Measurements from ENCODE around the gene CNTN1.

Gene CNTN1

DNA sequence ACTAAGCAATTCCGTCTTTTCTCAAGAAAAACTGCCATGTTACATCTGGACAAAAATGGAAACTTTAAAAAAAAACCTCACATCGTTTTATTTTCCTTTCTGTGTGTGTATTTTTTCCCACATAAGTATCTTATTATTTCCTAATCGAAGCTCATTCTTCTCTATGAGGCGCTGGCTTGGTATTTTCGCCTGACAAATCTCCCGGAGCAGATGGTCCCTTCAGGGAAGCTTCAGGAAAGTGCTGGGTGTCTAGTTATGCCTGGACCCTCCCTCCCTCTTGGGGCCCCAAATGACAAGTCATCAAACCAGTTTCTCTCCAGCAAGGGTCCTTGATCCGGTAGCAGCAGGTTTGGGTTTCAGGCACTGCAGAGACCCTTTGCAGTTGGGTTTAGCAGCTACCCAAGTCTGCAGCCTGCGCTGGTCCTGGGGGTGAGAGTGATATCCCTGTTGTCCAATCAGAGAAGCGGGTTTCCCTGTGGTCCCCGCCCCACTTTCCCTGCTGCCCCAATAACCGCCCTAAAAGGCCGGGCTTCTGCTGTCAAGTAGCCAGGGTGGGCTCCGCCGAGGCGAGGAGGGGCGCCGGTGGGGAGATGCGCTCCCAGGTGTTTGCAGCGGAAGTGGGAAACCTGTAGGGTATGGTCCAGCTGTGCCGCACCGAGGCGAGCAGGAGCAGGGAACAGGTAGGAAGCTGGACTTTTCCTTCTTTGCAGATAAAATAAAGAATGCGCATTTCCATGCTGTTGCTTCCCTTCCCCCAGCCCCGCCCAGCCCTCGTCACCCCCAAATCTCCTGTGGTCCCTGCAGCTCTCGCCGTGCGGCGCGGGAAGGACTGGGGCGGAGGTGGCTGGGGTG is at the start of gene CNTN1:
CNTN1 (plus strand) TSS at position 527 of the 852 bp plus-strand sequence.
- DNase-seq, result peak; percentile 80

DNA sequence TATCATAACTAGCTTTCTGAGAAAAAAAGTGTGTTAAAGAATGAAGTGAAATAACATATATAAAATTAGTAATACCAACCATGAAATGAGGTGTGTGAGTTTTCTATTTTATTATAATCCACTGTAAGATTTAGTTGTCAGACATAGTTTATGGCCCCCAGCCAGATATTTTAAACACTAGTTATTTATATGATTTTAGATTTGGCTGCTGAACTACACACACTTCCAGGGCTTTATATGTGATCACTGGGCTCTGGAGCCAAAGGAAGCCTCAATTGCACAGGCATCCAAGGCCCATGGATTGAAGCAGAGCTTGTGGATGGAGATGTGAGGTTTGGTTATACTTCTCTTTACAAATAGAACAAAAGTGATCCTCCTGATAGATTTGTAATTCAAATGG is 48.7 kb upstream of the CNTN1 start:
- DNase-seq, result no peak

DNA sequence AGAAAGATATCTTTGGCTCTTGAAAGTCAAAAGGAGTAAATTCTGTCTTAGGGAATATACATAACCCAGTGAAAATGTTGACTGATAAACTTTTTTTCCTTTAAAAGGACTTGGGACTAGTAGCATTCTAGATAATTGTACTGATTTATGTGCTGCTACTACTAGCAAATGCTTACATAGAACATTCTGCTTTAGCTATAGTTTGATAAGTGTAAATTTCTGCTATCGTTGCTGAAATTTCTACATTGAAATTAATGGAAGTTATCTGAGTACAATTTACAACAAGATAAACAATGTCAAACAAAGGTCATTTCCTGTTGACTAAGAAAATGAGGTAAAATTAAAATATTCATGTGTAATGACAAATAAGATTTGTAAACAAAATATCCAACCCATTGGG is 48.3 kb upstream of the CNTN1 start:
- DNase-seq, result no peak

DNA sequence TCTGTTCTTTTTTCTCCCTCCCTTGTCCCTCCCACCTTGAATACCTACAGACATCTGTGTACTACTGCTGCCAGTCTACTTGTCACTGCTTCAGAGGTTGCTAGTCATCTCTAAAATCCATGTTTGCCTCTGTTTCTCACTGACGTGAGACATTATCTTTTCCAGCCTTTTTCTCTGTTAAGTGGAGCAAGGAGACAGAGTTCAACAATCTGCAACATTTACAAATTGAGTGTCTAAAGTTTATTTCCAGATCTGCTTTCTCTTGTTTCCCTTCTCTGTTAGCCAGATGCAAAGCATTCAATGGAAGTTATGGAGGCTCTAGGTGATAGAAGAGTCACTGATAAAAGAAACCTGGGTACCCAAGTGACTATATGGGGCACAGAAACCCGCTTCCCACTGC is 47.5 kb upstream of the CNTN1 start:
- DNase-seq, result no peak

DNA sequence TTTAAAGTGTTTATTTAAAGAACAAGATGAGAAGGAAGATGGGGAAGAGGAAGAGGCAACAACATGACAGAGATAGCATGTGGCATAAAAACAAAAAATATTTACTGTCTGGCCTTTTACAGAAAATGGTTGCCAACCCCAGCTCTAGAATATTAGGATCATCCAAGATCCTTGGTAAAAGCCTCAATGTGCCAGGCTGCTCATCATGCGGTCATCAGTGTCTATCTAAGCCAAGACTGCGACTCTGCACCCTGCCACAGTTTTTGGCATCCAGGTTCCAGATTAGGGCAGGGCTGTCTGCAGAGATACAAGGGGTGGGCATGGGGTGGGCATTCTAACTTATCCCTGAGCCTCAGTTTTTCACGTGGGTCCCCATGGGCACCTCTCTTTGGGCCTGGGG is 46.9 kb upstream of the CNTN1 start:
- DNase-seq, result no peak

DNA sequence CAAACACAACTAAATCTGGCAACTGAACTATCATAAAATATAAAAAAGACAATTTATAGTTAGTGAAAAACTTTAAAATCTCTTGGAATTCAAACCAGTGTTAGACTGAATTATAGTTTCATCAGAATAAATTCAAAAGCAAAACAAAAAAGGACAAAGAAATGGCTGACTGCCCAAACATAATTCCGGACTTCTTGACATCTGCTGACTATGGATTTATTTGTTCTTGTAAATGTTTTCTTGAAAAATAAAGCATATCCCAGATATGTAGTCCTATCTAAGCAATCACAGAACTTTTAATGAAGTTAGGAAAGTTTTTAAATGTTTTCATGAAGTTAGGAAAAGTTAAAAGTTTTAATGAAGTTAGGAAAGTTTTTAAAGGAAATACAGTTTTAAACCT is 45.8 kb upstream of the CNTN1 start:
- no peak for DNase-seq

DNA sequence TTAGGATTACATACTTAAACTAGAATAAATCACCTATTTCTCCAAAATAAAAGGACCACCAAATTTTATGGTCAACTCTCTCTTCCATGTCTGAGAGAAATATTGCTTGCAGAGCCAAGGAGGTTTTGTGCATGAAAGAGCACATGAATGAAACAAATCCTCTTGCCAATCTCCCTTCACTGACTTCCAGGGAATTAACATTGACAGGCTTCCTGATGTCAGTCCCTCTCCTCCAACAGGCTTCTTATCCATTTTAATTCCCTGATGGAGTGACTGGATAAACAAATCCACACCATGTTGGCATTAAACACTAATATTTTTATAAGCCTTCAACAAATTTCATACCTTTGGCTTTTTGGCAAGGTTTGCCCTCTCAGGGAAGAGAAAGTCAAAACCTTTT is 45.3 kb upstream of the CNTN1 start:
- no peak for DNase-seq

DNA sequence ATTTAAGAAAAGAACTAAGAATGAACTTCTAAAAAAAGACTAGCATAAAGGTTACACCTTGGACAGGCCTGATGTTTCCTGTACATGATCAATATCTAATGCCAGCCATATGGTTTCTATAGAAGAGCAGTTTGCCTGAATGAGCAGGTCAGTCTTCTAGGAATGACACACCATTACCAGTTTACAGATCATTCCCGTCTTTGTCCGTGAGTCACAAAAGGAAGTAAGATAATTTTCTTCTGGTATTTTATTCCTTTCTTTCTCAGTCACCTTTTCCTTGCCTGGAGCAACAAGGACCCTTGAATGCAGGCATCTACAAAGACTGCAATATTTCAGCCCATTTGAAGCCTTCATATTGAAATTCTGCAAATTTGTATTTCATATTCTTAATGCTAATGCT is 44.6 kb upstream of the CNTN1 start:
- no peak for DNase-seq

DNA sequence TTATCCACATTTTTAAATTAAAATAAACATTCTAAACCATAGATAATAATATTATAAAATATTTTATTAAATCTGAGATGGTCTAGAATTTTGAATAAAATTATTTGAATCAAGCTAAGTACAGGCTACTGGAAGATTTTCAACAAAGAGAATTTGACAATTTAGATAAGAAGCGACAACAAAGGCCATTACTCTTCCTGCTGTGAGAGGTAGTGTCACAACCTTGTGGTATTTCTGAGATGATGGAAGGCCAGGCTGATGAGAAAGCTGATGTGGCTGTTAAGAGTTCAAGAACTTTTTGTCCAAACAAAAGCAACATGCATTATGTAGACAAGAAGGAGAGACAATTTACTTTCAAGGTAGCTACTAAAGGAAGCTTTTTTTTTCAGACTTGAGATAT is 43.7 kb upstream of the CNTN1 start:
- DNase-seq, result no peak

DNA sequence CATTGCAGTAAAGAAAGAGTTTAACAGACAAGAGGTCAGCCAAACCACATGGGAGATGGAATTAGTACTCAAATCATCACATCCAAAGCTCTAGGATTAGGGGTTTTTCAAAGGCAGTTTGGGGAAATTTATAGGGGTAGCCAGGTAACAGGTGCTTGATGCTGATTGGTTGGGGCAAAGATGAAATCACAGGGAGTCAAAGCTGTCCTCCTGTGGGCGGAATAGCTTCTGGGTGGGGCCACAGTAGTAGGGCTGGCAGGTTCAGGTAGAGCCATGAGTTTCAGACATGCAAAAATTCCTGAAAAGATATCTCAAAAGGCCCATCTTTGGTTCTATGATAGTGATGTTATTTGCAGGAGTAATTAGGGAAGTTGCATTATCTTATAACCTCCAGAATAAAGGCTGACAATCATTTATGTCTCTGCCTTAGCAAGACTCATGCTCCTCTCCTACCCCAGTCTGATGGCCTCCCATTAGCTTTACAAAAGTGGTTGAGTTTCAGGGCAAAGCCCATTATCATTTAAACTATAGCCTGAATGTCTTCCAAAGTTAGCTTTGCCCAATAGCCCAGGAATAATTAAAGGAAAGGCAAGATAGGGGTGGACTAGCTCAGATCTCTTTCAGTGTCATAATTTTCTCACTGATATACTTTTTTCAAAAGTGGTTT is 42.1 kb upstream of the CNTN1 start:
- no peak for DNase-seq

DNA sequence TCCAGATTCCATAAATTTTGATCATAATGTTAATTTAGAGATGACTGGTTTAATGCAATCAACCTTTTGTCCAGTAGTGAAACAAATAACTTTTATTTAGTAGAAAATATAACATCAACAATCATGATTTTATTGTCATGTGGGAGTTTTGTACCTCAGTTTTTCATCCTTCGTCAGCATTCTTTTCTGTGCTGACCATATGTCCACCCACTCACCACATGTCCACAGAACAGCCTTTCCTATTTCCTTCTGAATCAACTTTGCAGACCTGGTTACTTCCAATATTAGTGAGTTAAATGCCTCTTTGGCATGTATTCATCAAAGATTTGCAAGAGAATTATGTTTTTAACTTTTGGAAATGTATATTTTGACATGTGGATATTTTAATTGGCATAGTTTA is 36.8 kb upstream of the CNTN1 start:
- DNase-seq, result no peak

DNA sequence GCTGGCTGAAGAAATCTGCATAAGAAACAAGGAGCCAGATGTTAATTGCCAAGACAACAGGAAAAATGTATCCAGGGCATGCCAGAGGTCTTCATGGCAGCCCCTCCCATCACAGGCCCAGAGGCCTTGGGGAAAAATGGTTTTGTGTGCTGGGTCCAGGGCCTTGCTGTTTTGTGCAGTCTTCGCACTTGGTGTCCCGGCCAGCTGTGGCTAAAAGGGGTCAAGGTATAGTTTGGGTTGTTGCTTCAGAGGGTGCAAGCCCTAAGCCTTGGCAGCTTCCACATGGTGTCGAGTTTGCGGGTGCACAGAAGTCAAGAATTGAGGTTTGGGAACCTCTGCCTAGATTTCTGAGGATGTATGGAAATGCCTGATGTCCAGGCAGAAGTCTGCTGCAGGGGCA is 29.9 kb upstream of the CNTN1 start:
- no peak for DNase-seq

DNA sequence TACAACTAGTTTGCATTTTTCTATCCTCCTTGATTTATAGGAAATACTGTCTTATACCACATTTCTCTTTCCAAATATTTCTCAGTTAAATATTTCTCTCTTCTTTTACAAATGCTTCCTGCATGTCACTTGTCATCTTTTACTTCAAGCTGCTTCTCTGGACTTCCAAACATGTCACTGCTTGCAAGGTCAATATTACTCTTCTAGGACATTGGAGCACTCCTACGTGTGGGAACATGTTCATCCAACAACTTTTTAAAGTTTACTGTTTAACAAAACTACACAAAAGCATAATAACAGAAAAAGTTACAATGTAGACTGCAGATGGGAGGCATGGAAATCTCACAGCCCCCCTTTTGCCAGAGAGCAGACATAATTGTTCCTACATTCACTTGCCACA is 28.5 kb upstream of the CNTN1 start:
- no peak for DNase-seq

DNA sequence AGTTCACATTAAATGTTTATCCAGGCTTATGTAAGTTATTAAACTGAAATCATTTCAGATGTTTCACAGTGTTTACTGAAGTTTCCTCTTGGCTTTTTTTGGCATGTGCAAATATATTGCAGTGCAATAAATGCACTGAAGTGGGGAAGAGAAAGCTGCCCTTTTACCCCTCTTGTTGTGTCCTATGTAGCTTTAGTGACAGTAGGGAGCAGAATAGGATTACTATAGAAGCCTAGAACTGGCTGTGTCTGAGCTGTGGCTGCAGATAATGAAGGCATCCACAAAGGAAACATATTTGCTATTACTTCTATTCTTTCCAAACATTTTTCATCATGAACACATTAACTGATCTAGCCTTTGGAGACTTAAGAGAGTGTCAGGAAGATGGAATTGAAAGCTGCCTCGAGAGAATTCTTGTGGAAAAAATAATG is 24.1 kb upstream of the CNTN1 start:
- no peak for DNase-seq

DNA sequence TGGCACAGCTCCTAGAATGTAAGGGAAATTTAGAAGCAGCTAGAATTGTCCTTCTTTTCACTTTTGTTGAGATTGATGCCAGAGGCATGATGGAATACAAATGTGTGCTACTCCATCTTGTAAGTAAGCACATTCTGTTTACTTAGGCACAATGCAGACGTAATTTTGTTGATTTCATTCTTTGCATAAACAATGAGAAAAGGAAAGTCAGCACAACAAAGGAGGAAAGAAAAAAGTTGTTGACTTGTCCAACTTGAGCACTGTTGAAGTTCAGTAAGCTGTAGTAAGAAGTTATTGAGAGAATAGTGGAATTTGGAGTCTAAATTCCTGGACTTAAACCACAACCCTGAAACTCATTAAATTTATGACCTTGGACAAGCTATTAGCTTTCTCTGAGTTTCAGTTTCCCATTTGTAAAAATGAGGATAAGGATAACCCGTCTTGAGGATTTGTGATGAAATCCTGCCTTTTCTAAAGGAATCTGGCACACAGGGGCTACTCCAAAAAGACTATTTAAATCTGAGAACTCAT is 19.4 kb upstream of the CNTN1 start:
- DNase-seq, result peak; percentile 13

DNA sequence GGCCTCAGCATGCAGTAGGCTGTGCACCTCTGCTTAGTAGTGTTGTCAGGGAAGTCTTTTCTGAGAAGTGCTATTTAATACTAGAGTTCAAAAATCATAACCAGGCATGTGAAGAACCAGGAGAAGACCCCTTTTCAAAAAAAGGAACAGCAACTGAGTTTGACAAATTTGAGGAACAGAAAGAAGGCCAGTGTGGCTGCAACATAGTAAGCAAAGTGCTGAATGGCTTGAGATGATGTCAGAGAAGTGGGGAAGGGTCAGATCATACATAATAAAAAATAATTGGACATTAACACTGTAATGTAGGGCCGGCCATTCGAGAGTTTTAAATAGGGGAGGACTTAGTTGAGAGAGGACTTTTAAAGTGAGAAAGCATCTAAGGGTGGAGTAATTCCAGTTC is 11.1 kb upstream of the CNTN1 start:
- no peak for DNase-seq

DNA sequence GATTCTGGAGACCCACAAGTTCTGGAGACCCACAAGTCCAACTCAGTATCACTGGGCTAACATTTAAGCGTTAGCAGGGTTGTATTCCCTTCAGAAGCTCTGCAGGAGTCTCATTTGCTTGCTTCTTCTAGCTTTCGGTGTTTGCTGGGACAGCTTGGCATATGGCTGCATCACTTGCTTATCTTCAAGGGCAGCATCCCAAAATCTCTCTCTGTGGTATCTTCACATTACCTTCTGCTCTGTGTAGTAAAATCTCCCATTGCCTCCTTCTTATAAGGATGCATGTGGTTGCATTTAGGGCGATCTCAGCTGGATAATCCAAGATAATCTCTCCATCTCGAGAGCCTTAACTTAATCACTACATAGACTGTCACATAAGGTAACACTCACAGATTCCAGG is 7.3 kb upstream of the CNTN1 start:
- no peak for DNase-seq

DNA sequence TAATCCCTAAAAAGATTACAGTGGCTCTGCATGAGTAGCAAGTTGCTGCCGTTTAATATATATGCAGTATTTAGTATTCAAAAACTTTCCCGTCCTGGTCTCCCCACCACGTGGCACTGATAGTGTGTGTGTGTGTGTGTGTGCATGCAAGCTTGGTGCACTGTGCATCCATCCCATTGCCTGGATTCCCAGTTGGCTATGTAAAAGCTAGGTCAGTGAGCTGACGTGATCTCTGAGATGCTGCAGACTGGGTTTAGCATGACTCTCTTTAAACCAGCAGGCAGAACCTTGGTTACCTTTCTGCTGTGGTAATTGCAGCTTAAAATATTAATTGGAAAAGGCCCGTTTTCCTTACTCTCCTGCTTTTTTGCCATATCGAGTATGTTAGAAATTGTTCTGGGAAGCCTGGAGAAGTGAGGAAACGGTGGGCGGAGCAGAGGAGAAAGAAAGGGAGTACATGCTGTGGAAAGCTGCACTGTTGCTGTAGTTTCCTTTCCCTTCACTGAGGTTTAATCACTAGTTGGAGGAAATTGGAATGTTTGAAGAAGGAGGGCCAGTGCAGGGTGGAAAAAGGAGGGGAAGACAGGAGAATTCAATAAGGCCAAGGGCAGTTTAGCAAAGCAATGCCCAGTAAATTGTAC is 4.0 kb upstream of the CNTN1 start:
- no peak for DNase-seq

DNA sequence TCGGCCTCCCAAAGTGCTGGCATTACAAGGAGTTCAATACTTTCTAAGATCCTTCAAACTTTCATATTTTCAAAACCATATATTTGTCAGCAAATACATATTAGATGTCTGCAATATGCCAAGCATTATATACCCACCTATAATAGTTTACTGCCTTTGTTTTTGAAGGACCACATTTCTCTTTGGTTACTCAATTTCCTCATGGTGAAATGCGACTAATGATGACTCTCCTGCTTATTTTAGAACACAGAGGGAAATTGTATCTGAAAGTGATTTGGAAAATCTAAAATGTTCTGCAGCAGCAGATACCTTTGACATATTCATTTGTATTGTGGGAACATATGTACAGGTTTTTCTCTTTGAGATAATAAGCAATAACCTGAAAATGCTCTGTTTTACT is 2.7 kb upstream of the CNTN1 start:
- DNase-seq, result no peak

DNA sequence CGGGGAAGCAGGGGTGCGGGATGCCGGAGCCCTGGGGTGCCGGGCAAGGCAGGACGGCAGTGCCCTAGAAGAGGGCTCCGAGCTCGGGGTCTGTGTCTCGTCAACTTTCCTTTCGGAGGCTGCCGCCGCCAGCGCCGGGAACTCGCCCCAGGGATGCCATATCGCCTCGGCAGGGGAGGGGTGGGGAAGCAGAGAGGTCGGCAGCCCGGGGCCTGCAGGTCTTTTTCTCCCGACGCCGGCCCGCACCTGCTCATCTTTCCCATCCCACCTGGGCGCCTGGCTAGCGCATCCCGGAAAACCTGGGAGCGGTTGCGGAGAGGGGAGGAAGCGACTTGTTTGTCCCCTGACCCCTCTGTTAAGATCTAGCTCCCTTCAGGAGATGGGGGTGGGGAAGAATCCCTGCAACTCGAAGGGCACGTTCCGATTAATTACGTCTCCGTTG is 547 bp downstream of the CNTN1 start:
- no peak for DNase-seq

DNA sequence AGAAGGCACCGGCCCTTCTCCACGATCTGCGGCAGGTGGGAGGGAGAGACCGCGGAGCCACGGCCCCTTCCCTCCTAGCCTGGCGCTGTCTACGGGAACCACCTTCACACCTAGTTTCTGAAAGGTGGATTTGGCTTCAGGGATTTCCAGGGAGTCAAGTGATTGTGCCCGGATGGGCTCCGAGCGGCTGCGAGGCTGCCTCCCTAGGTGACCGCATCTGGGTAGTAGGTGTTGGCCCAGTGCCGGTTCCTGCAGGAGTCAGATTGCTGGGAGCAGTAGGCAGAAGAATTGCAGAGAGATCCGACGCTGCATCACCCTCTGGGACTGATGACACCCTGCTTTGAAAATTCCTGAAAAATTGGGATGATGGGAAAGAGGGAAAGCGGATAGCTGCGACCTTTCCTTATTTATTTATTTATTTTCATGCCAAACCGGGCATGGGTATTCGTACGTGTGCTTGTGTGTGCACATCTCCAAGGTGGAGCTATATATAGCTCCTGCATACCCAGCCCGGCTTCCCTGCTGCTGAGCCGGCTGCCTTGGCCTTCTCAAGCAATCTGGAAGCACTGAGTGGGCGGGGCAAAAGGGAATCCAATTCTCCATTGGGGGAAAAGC is 1.1 kb downstream of the CNTN1 start:
- DNase-seq, result peak; percentile 32

DNA sequence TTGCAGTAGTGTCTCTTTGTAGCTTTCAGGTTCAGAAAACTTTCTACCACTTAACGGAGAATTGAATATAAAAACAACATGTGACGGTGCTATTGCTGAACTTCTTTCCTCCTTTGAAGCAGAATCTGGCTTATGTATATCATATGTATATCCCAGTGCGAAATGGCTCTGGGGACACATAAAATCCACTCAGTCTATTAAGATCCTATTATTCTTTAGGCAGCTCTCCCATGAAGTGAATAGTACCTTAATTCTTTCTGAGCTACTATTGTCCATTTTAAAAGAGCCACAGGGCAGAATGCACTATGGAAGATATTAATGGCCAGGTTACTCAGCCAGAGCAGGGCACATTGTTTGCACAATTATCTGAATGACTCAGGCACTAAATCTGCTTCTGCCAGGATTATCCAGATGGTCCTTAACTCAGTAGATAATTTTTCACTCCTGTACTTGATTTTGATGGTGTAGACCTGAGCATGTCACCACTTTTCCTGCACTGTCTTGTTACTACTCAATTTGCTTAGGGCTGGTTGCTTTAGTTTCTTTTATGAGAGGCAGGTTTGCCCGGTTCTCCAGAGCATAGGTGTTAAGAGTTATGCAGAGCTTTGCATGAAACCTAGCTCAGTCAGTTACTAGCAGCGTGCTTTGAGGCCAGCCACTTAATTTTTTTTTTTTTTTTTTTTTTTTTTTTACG is 5.5 kb downstream of the CNTN1 start:
- no peak for DNase-seq

DNA sequence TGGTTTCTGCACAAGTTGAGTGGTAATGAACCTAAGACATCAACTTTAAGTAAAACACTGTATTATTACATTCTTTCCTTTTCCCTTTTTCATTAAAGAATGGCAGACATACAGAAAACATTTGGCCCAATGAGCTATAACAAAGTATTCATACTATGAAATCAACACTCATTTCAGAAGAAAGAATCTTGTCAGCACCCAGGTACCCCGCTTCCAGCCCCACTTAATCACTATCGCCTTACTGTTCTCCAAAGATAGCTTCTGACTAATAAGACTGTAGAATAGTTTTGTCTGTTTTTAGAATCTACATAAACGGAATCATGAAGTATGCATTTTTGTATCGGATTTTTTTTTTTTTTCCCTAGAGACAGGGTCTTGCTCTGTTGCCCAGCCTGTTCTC is 9.5 kb downstream of the CNTN1 start:
- no peak for DNase-seq
